Measurements from ENCODE around the gene SAMD14.
A peak's percentile ranks its signal among the peaks of the same experiment; 100 is the strongest.

SAMD14 gene

GRCh38 chr17:50094753-50095619 is 35.0 kb downstream of the SAMD14 start, which contains the start of gene PDK2:
Gene PDK2, plus strand, starts transcription at chr17:50095351. Its CDS starts 85 bp downstream, at chr17:50095436.
- DNase-seq, result peak; percentile 76 to 88

GRCh38 chr17:50094243-50094752 is 35.7 kb downstream of the SAMD14 start:
- DNase-seq, result peak; percentile 66 to 77

GRCh38 chr17:50093807-50094206 is 36.2 kb downstream of the SAMD14 start:
- DNase-seq, result no peak

GRCh38 chr17:50093246-50093645 is 36.7 kb downstream of the SAMD14 start:
- DNase-seq, result no peak

GRCh38 chr17:50091918-50092285 is 38.1 kb downstream of the SAMD14 start:
- DNase-seq, result no peak

- no peak for DNase-seq
Measured at GRCh38 chr17:50090971-50091917, 38.7 kb downstream of the SAMD14 start.

- DNase-seq, result no peak
Measured at GRCh38 chr17:50090071-50090470, 39.9 kb downstream of the SAMD14 start.

GRCh38 chr17:50088952-50089825 is 40.8 kb downstream of the SAMD14 start:
- DNase-seq, result no peak

- DNase-seq, result no peak
Measured at GRCh38 chr17:50087912-50088405, 42.0 kb downstream of the SAMD14 start.

GRCh38 chr17:50087246-50087911 is 42.6 kb downstream of the SAMD14 start:
- DNase-seq, result peak; percentile 60 to 69

- no peak for DNase-seq
Measured at GRCh38 chr17:50081757-50082156, 48.2 kb downstream of the SAMD14 start.

- no peak for DNase-seq
Measured at GRCh38 chr17:50080827-50081226, 49.1 kb downstream of the SAMD14 start.

- DNase-seq, result no peak
Measured at GRCh38 chr17:50080096-50080480, 49.9 kb downstream of the SAMD14 start.

- peak in 1 of 2 experiments; percentile 46 for DNase-seq
Measured at GRCh38 chr17:50079334-50080095, 50.4 kb downstream of the SAMD14 start.

GRCh38 chr17:50078430-50078829 is 51.5 kb downstream of the SAMD14 start:
- DNase-seq, result no peak

- DNase-seq, result no peak
Measured at GRCh38 chr17:50076591-50077235, 53.2 kb downstream of the SAMD14 start.

GRCh38 chr17:50076221-50076590 is 53.8 kb downstream of the SAMD14 start:
- DNase-seq, result no peak

- DNase-seq, result no peak
Measured at GRCh38 chr17:50075446-50076032, 54.4 kb downstream of the SAMD14 start.

- no peak for DNase-seq
Measured at GRCh38 chr17:50074227-50074626, 55.7 kb downstream of the SAMD14 start.

GRCh38 chr17:50072925-50073324 is 57.0 kb downstream of the SAMD14 start:
- no peak for DNase-seq

All from SW 1271 (cell line).